Bronchial epithelial cell (primary cell): ENCODE results near the gene PAPLN. TPM values are rescaled to one million over a fixed set of nuclear protein-coding genes. Genes with fewer than 3 reads are reported as not detected.
"Not testable (repeated sequence)": the region's sequence is repeated elsewhere in the genome, so short reads cannot be mapped to it uniquely, and the experiment has no call there.

Experiments used
- DNase-seq: peaks from one replicate; pipeline ENCODE4 v3.0.0-alpha.2; 2010; ENCODE audit warnings: low read depth
- FAIRE-seq: peaks from 2 replicates; lab custom pipeline; 2011; peaks lifted over from hg19 to GRCh38; lab: Jason Lieb, UNC
- H3K27me3 ChIP-seq: 2 replicates; pipeline ENCODE4 v1.5.1; 2011; ENCODE audit warnings: low read length; ENCODE audit not compliant: control insufficient read depth, insufficient read depth
- H3K36me3 ChIP-seq: 2 replicates; pipeline ENCODE4 v1.5.1; 2011; ENCODE audit warnings: low read length; ENCODE audit not compliant: control insufficient read depth, insufficient read depth
- H3K4me3 ChIP-seq: 2 replicates; pipeline ENCODE4 v1.5.1; 2011; ENCODE audit warnings: mild to moderate bottlenecking, low read depth, low read length, control low read depth
- total RNA-seq: library from RNA; depleted of rRNA; stranded (reverse); fragments of >200 nt; gene quantifications from 2 replicates; pipeline ENCODE4 v1.2.1, GENCODE V29; 2014
- TF ChIP-seq, protein P1 (sequence below): IDR thresholded peaks from 2 replicates; pipeline ENCODE4 v1.5.1; 2011; ENCODE audit warnings: mild to moderate bottlenecking, moderate library complexity, low read length, control low read depth, inconsistent platforms; ENCODE audit not compliant: insufficient read depth, severe bottlenecking

PAPLN gene
- total RNA-seq, 1 donor from 2014 or later: 3.4 TPM

DNA sequence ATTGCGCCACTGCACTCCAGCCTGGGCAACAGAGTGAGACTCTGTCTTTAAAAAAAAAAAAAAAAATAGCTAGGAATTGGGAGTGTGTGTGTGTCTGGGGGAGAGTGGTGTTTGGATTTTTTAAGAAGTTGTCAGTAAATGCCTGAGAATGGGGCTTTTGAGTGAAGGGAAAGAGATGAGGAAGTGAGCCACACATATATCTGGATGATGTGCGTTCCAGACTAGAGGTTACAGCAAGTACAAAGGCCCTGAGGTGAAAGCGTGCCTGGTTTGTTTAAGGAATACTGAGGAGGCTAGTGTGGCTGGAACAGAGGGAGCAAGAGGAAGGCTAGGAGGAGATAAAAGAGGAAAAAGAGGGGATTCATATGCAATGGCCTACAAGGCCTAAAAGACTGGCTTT lies 70.0 kb downstream of the PAPLN start:
- TF ChIP-seq, protein P1, sequence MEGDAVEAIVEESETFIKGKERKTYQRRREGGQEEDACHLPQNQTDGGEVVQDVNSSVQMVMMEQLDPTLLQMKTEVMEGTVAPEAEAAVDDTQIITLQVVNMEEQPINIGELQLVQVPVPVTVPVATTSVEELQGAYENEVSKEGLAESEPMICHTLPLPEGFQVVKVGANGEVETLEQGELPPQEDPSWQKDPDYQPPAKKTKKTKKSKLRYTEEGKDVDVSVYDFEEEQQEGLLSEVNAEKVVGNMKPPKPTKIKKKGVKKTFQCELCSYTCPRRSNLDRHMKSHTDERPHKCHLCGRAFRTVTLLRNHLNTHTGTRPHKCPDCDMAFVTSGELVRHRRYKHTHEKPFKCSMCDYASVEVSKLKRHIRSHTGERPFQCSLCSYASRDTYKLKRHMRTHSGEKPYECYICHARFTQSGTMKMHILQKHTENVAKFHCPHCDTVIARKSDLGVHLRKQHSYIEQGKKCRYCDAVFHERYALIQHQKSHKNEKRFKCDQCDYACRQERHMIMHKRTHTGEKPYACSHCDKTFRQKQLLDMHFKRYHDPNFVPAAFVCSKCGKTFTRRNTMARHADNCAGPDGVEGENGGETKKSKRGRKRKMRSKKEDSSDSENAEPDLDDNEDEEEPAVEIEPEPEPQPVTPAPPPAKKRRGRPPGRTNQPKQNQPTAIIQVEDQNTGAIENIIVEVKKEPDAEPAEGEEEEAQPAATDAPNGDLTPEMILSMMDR: no peak
- FAIRE-seq (no peak), DNase-seq (no peak)
- no peaks in the 10 kb centered on the region for H3K36me3 ChIP-seq
- H3K4me3 ChIP-seq: no peak overlapping the region
- no peaks in the 10 kb centered on the region for H3K27me3 ChIP-seq

- not testable (repeated sequence) for H3K27me3 ChIP-seq, FAIRE-seq, H3K4me3 ChIP-seq, DNase-seq, H3K36me3 ChIP-seq
Measured at GRCh38 chr14:73309207-73309606, 71.9 kb downstream of the PAPLN start.

DNA sequence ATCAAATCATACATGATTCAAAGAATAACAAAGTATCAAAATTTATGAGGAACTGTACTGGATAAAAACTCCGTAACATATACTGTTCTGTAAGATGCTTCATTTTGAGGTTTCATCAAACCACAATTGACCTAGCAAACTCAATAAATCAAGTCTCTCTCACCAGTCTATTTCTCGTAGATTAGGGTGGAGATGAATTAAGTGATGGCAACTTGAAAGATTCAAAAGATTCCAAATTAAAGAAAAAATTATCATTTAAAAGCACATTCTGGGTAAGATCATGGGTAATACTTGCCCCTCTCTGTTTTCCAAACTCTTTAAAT lies 74.4 kb downstream of the PAPLN start:
- H3K27me3 ChIP-seq: no peaks in the 10 kb centered on the region
- no peak for DNase-seq
- H3K36me3 ChIP-seq: no peaks in the 10 kb centered on the region
- no peak overlapping the region for H3K4me3 ChIP-seq
- TF ChIP-seq, protein P1: no peak
- FAIRE-seq: no peak

GRCh38 chr14:73312687-73313086 lies 75.4 kb downstream of the PAPLN start:
- no peaks in the 10 kb centered on the region for H3K27me3 ChIP-seq
- no peaks in the 10 kb centered on the region for H3K36me3 ChIP-seq
- TF ChIP-seq, protein P1: no peak
- no peak for DNase-seq
- no peak for FAIRE-seq
- H3K4me3 ChIP-seq: no peak overlapping the region

DNA sequence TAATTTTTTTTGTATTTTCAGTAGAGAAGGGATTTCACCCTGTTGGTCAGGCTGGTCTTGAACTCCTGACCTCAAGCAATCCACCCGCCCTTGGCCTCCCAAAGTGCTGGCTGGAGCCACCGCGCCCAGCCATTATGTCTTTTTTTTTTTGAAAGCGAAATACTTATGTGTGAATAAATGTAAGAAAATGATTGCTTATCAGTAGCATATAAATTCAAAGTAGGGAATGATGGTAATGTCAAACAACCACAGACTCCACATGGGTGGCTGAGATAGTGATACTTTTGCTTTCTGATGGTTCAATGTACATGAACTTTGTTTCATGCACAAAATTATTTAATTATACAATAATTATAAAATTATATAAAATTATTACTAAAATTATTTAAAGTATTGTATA lies 75.8 kb downstream of the PAPLN start:
- TF ChIP-seq, protein P1: no peak
- DNase-seq (no peak), FAIRE-seq (no peak)
- H3K36me3 ChIP-seq: no peaks in the 10 kb centered on the region
- H3K4me3 ChIP-seq: no peak overlapping the region
- H3K27me3 ChIP-seq: no peaks in the 10 kb centered on the region

DNA sequence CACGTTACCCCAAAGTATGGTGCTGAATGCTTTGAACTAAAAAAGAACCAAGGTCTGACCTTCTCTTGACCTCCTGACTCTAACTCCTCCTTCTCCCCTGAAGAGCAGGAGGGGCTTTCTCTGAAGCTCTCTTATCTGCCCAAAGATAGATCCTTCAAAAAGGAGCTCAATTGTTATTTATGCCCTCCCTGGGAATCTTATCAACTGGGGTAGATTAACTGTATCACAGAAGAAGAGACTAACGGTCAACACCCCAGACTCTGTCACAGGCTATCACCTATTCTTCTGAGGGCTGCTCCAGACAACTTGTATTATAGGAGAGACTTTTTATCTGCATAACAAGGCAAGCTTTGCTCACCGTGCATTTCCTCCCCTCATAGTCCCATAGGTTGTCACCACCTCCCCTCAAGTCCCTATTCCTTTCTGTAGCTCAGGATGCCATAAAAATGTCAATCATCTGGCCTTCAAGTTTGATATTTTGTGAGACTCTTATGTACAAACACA lies 86.6 kb downstream of the PAPLN start:
- TF ChIP-seq, protein P1: no peak
- no peak overlapping the region for H3K4me3 ChIP-seq
- no peak for DNase-seq
- FAIRE-seq: no peak
- H3K27me3 ChIP-seq: no peaks in the 10 kb centered on the region
- peaks cover 1% of the 10 kb centered on the region for H3K36me3 ChIP-seq

Other genes with a start within 250 kb of the PAPLN start
- 11.3 and 13.6 TPM in 2 replicates for gene ZFYVE1, start 210.4 kb upstream of the PAPLN start, total RNA-seq
- 20.5 and 31.2 TPM in 2 replicates for gene RBM25, start 179.0 kb upstream of the PAPLN start, total RNA-seq
- gene PSEN1, start 101.0 kb upstream of the PAPLN start, total RNA-seq: 78.5 and 86.1 TPM in 2 replicates
- gene NUMB, start 221.0 kb downstream of the PAPLN start, total RNA-seq: 18.2 and 27.7 TPM in 2 replicates